Stimulated activated naive B cell treated with anti-CD40 and anti-IgM and Interleukin-4, amounts not matched to agents 10 μg/mL and 1 μg/mL and 100 μg/mL, for 72 hours (primary cell): Measurements from ENCODE around the gene LMF1.
A peak's percentile ranks its signal among the peaks of the same experiment; 100 is the strongest.

Experiments used
- ATAC-seq, 2 donors: fragments of 150-1000 bp; cut with Tn5 transposase; replicated peaks; 2 replicates each; pipeline ENCODE4 v1.10.0; 2021; ENCODE audit warnings: moderate library complexity in 1 of 2
- DNase-seq: peaks from one replicate; pipeline ENCODE4 v3.0.0; 2021
- H3K27ac Mint-ChIP-seq: one replicate; pipeline ENCODE4 v1.8.0; 2022; ENCODE audit warnings: mild to moderate bottlenecking, mixed read lengths
- H3K27me3 Mint-ChIP-seq, 2 donors: one replicate each; pipeline ENCODE4 v1.8.0; 2022; ENCODE audit warnings: mixed read lengths in 2 of 2
- H3K36me3 Mint-ChIP-seq, 2 donors: one replicate each; pipeline ENCODE4 v1.8.0; 2022; ENCODE audit warnings: mixed read lengths in 2 of 2, mild to moderate bottlenecking in 1 of 2
- H3K4me1 Mint-ChIP-seq, 2 donors: one replicate each; pipeline ENCODE4 v1.8.0; 2022; ENCODE audit warnings: mixed read lengths in 2 of 2, mild to moderate bottlenecking in 1 of 2
- H3K4me3 Mint-ChIP-seq, 2 donors: one replicate each; pipeline ENCODE4 v1.8.0; 2022; ENCODE audit warnings: mild to moderate bottlenecking in 2 of 2, mixed read lengths in 2 of 2, moderate library complexity in 1 of 2
- H3K9me3 Mint-ChIP-seq, 2 donors: one replicate each; pipeline ENCODE4 v1.8.0; 2022; ENCODE audit warnings: mixed read lengths in 2 of 2, mild to moderate bottlenecking in 1 of 2

Gene LMF1

GRCh38 chr16:899683-900060, 71.1 kb downstream of the LMF1 start:
- Mint-ChIP-seq H3K4me3 (no peak overlapping the region), H3K27me3 (no peaks in the 10 kb centered on the region), H3K36me3 (peaks cover 4 to 5% of the 10 kb centered on the region in 2 donors), H3K9me3 (no peaks in the 10 kb centered on the region), H3K4me1 (no peaks in the 10 kb centered on the region), H3K27ac (no peak overlapping the region)
- no peak for ATAC-seq
- DNase-seq, result no peak

DNA sequence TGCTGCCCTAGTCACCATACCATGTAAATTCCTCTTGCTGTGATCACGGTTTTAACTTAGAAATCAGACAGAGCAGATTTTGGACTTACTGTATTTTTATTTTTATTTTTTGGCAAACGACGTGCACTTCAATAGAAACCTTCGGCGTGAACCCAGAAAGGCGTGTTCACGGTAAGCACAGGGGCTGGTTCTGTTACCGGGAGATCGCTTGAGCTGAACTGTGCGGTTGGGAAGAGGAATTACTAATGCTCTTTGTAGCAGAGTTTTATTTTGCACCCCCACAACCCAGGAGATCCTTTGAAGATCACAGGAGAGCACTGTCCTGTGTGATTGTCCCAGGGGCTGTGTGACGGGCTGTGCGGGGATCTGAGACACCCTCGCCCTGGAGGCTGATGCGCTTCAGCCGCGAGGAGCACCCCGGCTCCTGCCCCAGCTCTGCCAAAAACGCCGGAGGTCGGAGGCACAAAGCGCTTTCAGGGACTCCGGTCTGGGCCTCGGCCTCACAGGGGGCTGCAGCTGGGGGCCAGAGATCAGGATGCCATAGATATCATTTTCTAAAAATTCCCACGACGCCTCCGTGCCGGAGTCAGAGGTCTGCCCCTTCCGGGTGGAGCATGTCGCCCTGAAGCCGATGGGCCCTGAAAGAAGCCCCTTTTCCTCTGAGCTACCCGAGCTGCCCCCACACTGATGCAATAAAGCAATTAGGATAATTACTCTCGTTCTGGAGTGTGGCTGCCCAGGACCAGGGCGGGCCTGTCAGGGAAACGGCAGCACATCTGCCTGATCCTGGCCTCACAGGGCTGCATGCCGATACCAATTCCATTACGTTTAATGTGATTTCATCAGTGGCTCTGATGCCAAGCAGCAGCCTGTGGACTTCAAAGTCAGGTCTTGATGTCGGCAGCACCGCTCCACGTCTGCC, 71.8 kb downstream of the LMF1 start:
- Mint-ChIP-seq H3K27me3 (no peaks in the 10 kb centered on the region), H3K4me1 (no peaks in the 10 kb centered on the region), H3K4me3 (no peak overlapping the region), H3K9me3 (no peaks in the 10 kb centered on the region), H3K27ac (no peak overlapping the region), H3K36me3 (peaks cover 4 to 5% of the 10 kb centered on the region in 2 donors)
- ATAC-seq (no peak), DNase-seq (no peak)

- DNase-seq (no peak), ATAC-seq (no peak)
- no peaks in the 10 kb centered on the region for H3K4me1 Mint-ChIP-seq
- no peak overlapping the region for H3K4me3 Mint-ChIP-seq
- no peaks in the 10 kb centered on the region for H3K27me3 Mint-ChIP-seq
- H3K27ac Mint-ChIP-seq, result no peak overlapping the region
- H3K36me3 Mint-ChIP-seq, result peaks cover 4 to 8% of the 10 kb centered on the region in 2 donors
- no peaks in the 10 kb centered on the region for H3K9me3 Mint-ChIP-seq
These were observed 72.6 kb downstream of the LMF1 start for GRCh38 chr16:898216-898615.

DNA sequence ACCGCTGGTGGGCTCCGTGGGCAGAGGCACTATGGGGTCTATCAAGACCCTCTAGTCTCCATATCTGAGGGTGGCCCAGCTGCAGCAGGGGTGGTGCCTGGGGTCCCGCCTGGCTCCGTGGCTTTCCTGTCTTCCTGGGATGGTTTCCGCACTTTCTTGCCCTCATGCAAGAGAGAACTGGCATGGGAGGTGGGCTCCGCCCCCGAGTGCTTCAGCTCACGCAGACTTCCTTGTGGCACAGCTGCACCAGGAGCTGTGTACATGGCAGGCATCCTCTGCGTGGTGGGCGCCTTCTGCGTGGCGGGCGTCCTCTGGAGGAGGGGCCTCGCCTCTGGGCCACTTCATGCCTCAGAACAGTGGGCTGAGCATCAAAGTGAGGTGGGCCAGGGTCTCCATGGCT, 73.1 kb downstream of the LMF1 start:
- Mint-ChIP-seq H3K9me3 (no peaks in the 10 kb centered on the region), H3K36me3 (peaks cover 4 to 12% of the 10 kb centered on the region in 2 donors), H3K27me3 (no peaks in the 10 kb centered on the region), H3K4me3 (no peak overlapping the region), H3K27ac (no peak overlapping the region), H3K4me1 (no peaks in the 10 kb centered on the region)
- DNase-seq, result no peak
- no peak for ATAC-seq

- no peak overlapping the region for H3K4me3 Mint-ChIP-seq
These were observed 73.6 kb downstream of the LMF1 start for GRCh38 chr16:897200-897543.

DNA sequence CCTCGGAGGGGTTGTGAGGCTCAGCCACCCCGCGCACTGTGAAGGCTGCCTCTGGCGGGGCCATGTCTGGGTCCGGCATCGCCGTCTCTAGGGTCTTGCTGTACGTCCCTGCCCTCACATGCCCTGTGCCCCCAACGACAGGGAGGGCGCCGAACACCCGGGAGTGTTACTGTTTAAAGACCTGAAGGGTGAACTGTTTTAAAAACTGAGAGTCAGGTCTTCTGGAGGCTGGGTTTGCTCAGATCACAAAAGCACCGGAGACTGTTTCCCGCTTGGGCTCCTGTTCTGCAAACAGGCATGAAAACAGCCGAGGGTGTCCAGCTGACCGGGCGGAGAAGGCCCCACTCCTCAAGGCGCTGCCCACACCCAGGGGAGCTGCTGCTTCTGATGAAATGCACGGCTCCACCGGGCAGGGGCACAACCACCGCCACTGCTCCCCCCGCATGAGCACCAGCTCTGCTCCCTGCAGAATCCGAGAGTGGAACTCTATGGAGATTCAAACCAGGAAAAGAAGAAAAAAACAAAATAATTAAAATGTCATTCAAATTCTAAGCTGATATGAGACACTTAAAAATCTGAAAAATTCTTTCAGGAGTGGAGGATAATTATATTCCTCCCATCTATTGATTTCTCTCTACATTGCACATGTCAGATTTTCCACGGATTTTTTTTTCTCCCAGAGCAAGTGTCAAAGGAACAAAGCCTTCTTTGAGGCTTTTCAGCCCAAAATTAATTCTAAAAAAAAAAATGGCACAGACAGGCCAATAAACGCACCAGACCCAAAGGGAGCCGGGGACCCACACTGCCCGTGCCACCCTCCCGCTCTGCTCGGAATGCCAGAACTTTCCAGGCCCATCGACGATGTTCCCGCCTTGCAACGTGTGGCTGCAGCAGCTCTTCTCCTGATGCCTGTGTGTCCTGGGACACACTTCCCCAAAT, 74.3 kb downstream of the LMF1 start:
- H3K36me3 Mint-ChIP-seq, result peaks cover 8 to 18% of the 10 kb centered on the region in 2 donors
- H3K4me1 Mint-ChIP-seq, result no peaks in the 10 kb centered on the region
- H3K27ac Mint-ChIP-seq, result no peak overlapping the region
- H3K4me3 Mint-ChIP-seq, result no peak overlapping the region
- DNase-seq (no peak), ATAC-seq (no peak)
- no peaks in the 10 kb centered on the region for H3K27me3 Mint-ChIP-seq
- no peaks in the 10 kb centered on the region for H3K9me3 Mint-ChIP-seq

More at GRCh38 chr16:897200-897543, 73.6 kb downstream of the LMF1 start:
- H3K9me3 Mint-ChIP-seq, result no peaks in the 10 kb centered on the region
- peaks cover 4 to 13% of the 10 kb centered on the region in 2 donors for H3K36me3 Mint-ChIP-seq
- no peak for ATAC-seq
- no peak overlapping the region for H3K27ac Mint-ChIP-seq
- no peak for DNase-seq
- H3K4me1 Mint-ChIP-seq, result no peaks in the 10 kb centered on the region
- no peaks in the 10 kb centered on the region for H3K27me3 Mint-ChIP-seq

- Mint-ChIP-seq H3K27ac (peak overlapping the region; percentile 62), H3K4me1 (no peaks in the 10 kb centered on the region), H3K9me3 (no peaks in the 10 kb centered on the region), H3K36me3 (peaks cover 8 to 17% of the 10 kb centered on the region in 2 donors), H3K27me3 (no peaks in the 10 kb centered on the region), H3K4me3 (no peak overlapping the region)
- ATAC-seq (no peak), DNase-seq (no peak)
These were observed 75.4 kb downstream of the LMF1 start for GRCh38 chr16:895371-895770.

DNA sequence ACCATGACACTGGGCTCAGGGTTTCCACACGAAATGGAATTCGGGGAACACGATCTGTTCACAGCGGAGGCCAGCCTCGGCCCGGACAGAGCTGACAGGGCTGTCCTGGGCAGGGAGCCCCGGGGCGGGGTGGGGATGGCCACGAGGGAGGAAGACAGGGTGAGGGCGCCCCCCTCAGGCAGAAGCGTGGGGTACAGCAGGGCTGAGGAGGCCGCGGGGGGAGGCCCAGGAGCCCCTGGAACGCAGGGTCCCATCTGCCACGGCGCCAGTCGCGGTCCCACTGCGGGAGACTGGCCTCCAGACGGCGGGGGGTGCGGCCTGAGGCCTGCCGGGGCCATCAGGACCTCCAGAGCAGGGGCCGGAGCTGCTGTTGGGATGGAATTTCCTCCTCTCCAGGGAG, 75.9 kb downstream of the LMF1 start:
- Mint-ChIP-seq H3K4me1 (no peaks in the 10 kb centered on the region), H3K27ac (no peak overlapping the region), H3K27me3 (no peaks in the 10 kb centered on the region), H3K36me3 (peaks cover 8 to 16% of the 10 kb centered on the region in 2 donors), H3K9me3 (no peaks in the 10 kb centered on the region), H3K4me3 (no peak overlapping the region)
- DNase-seq, result no peak
- peak; percentile 38 to 42 for ATAC-seq

DNA sequence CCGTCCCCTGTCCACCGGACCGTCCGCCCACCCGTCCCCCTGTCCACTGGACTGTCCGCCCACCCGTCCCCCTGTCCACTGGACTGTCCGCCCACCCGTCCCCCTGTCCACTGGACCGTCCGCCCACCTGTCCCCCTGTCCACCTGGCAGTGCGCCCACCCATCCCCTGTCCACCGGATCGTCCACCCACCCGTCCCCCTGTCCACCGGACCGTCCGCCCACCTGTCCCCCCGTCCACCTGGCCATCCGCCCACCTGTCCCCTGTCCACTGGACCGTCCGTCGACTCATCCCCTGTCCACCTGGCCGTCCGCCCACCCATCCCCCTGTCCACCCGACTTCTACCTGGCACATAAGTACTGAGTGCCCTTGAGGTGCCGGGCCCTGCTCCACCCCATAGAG, 76.6 kb downstream of the LMF1 start:
- no peak for DNase-seq
- H3K36me3 Mint-ChIP-seq, result peaks cover 10 to 20% of the 10 kb centered on the region in 2 donors
- H3K4me3 Mint-ChIP-seq, result no peak overlapping the region
- ATAC-seq, result no peak
- H3K4me1 Mint-ChIP-seq, result no peaks in the 10 kb centered on the region
- H3K9me3 Mint-ChIP-seq, result no peaks in the 10 kb centered on the region
- no peak overlapping the region for H3K27ac Mint-ChIP-seq
- no peaks in the 10 kb centered on the region for H3K27me3 Mint-ChIP-seq

- Mint-ChIP-seq H3K4me1 (no peaks in the 10 kb centered on the region), H3K27ac (no peak overlapping the region), H3K9me3 (no peaks in the 10 kb centered on the region), H3K27me3 (no peaks in the 10 kb centered on the region), H3K4me3 (no peak overlapping the region), H3K36me3 (peaks cover 17 to 24% of the 10 kb centered on the region in 2 donors)
- DNase-seq, result no peak
- no peak for ATAC-seq
These were observed 77.4 kb downstream of the LMF1 start for GRCh38 chr16:893360-893759.

GRCh38 chr16:892536-893255, 78.1 kb downstream of the LMF1 start:
- H3K27me3 Mint-ChIP-seq, result no peaks in the 10 kb centered on the region
- peaks cover 18 to 25% of the 10 kb centered on the region in 2 donors for H3K36me3 Mint-ChIP-seq
- no peak overlapping the region for H3K27ac Mint-ChIP-seq
- no peaks in the 10 kb centered on the region for H3K4me1 Mint-ChIP-seq
- DNase-seq (no peak), ATAC-seq (no peak)
- no peak overlapping the region for H3K4me3 Mint-ChIP-seq
- no peaks in the 10 kb centered on the region for H3K9me3 Mint-ChIP-seq

DNA sequence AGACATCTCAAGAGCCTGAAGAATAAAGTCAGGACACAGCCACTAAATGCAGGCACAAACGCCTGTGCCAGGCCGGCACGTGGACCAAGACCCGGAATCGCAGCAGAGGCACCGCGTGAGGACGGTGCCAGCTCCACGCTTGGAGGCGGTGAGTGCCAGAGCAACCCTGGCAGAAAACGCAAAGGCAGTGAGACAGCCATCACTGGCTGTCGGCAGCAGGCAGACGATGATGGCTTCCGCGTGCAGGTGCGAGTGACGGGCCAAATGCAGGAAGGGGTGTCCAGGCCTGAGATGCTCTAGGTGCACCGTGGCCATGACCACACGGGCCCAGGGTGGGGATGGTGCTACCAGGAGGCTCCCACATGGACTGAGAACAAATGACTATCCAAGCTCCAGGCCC, 78.8 kb downstream of the LMF1 start:
- Mint-ChIP-seq H3K27me3 (no peaks in the 10 kb centered on the region), H3K9me3 (no peaks in the 10 kb centered on the region), H3K27ac (no peak overlapping the region), H3K36me3 (peaks cover 15 to 24% of the 10 kb centered on the region in 2 donors), H3K4me3 (no peak overlapping the region), H3K4me1 (no peaks in the 10 kb centered on the region)
- ATAC-seq (no peak), DNase-seq (no peak)

DNA sequence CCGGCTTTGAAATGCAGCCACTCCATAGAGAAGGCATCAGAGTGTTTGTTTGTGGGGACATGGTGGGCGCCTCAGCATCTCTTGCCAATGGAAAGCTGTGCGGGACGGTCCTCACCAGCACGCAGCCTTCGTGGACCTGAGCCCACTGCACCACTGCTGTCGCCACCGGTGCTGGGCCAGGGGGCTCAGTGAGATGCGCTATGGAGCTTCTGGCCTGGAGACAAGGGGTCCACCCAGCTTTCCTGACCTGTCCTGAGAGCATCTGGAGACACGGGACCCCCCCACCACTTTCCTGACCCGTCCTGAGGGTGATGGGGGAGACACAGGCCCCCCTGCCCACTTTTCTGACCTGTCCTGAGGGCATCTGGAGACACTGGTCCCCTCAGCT, 79.4 kb downstream of the LMF1 start:
- ATAC-seq (no peak), DNase-seq (no peak)
- H3K9me3 Mint-ChIP-seq, result no peaks in the 10 kb centered on the region
- no peaks in the 10 kb centered on the region for H3K27me3 Mint-ChIP-seq
- H3K27ac Mint-ChIP-seq, result no peak overlapping the region
- H3K4me3 Mint-ChIP-seq, result no peak overlapping the region
- H3K4me1 Mint-ChIP-seq, result peaks cover 0 to 1% of the 10 kb centered on the region in 2 donors
- peaks cover 14 to 26% of the 10 kb centered on the region in 2 donors for H3K36me3 Mint-ChIP-seq

GRCh38 chr16:890716-891352, 80.0 kb downstream of the LMF1 start:
- Mint-ChIP-seq H3K4me3 (no peak overlapping the region), H3K9me3 (peaks cover 0 to 2% of the 10 kb centered on the region in 2 donors), H3K36me3 (peaks cover 14 to 26% of the 10 kb centered on the region in 2 donors), H3K4me1 (peaks cover 0 to 1% of the 10 kb centered on the region in 2 donors), H3K27me3 (no peaks in the 10 kb centered on the region), H3K27ac (no peak overlapping the region)
- ATAC-seq, result no peak
- DNase-seq, result no peak
